HG03571 (cell line): ENCODE data around the gene NPC2.
"Not testable (repeated sequence)": the region's sequence is repeated elsewhere in the genome, so short reads cannot be mapped to it uniquely, and the experiment has no call there.

Experiments
- ATAC-seq: cut with Tn5 transposase; IDR thresholded peaks from one replicate; pipeline ENCODE4 v1.9.1; 2021; ENCODE audit not compliant: unreplicated experiment

Gene NPC2

DNA sequence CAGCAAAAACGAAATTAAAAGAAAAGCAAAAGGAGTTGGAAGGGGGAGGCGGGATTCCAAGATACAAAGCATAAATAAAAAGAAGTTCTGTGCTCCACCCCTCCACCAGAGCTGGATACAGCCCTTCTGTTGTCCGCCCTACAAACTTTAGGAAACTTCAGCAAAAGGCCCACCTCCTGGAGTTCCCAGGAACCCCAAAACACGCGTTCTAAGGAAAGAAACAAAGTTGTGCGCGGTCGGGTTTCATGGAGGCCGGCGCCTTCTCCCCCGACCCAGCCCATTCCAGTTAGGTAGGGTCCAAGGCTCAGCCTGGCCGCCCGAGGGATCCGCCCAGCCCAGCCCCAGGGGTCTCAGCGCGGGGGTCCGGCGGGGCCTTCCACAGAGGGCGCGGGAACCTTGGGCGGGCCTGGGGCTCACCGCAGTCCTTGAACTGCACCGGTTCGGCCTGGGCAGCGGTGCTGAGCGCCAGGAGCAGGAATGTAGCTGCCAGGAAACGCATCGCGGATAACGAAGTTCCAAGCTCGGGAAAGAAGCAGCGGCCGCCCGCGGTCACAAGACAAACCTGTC lies at the start of gene NPC2:
Gene NPC2 (minus strand): TSS at position 530 of the 567 bp plus-strand sequence. CDS start 31 bp downstream, at position 499.
- no peak for ATAC-seq

DNA sequence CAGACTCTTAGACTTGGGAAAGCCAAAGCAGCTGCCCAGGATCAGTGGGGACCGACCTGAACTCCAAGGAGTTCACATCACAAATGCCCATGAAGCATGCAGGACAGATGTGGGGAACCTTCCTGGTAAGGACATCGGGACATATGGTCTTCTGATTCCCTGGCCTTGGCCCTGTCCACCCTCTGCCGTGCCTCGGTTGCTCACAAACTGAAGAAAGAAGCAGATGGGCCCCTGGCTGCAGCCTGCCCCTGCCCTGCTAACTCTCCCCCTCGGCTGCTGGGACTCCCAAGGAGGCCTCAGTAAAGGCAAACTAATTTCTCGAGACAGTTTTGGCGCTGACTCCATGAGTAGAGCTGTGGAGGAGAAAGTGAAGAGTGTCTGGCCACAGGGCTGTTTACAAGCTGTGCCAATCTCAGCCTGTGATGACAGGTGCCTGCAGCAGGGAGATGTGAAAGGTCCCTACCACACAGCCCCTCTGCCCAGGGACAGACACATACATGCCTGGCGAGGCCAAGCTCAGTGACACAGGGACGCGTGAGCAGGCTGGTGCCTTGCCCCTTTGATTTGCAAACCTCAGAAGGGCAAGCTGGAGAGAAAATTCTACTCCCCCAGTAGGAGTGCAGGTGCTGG lies 49.1 kb upstream of the NPC2 start:
- ATAC-seq, result no peak

DNA sequence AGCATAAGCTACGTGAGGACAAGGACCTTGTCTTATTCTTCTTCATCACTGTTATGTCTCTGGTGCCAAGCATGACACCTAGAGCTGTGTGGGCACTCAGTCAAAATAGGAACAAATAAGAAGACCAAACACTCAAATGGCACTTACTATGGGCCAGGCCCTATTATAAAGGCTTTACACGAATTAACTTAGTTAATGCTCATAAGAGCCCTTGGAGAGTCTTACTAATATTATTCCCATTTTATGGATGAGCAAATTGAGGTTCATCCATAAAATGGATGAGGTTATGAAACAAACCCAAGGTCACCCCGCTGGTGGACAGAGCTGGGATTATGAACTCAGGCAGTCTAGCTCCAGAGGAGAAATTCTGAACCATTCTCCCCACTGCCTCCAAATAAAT lies 48.1 kb upstream of the NPC2 start:
- no peak for ATAC-seq

DNA sequence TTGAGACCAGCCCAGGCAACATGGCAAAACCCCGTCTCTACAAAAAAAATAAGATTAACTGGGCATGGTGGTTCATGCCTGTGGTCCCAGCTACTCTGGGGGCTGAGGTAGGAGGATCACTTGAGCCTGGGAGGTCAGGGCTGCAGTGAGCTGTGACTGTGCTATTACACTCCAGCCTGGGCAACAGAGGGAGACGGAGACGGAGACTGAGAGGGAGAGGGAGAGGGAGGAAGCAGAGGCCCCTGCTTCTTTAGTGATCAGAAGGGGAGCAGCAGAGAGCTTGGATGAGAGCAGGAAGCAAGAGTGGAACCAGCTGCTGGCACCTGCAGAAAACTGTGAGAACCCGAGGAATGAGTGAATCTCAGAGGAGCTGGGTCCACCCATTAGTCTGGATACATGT lies 46.4 kb upstream of the NPC2 start:
- ATAC-seq, result no peak

DNA sequence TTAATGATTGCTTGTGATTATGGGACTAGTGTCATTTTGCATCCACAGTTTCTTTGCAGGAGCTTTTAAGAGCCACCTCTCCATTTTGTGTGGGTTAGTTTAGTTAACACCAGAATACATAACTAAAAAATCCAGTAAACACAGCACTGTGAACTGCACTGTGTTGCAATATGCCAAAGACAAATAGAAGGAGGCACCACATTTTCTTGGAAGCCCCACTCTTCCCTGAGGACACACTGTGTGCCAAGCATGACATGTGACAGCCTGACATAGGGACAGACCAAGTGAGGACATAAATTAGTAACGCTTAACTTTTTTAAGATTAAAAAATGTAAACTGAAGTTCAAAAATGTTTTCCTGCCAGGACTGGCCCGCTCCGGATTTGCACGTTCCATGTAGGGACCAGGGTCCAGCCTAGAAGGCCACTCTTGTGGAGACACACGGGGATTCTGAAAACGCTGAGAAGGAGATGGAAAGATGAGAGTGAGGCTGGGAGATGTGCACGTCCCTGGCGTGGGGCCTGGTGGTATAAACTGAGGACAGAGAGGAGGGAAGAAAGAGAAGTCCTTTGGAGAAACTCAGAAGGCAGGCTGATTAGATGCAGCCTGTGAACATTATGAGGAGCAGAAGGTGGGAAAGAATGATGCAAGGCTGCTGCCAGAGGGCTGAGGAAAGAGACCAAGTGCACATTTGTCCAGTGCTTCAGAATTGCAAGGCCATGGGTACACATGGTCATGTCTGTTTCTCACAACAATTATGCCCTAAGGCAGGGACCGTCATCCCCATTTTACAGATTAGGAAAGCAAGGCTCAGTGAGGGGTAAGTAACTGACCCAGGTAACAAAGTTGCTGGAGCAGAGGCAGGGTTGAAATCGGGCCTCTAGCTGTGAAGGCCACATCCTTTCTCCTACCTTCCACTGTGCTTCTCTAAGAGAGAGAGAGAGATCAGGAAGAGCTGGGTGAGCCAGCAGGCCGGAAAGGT lies 45.6 kb upstream of the NPC2 start:
- no peak for ATAC-seq

DNA sequence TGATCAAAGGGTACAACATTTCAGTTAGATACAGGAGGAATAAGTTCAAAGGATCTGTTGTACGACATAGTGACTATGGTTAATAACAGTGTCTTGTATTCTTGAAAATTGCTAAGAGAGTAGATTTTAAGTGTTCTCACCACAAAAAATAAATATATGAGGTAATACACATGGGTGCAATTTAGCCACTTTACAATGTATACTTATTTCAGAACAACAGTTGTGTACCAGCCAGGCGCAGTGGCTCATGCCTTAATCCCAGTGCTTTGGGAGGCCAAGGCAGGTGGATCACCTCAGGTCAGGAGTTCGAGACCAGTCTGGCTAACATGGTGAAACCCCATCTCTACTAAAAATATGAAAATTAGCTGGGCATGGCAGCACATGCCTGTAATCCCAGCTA lies 43.2 kb upstream of the NPC2 start:
- ATAC-seq, result not testable (repeated sequence)

DNA sequence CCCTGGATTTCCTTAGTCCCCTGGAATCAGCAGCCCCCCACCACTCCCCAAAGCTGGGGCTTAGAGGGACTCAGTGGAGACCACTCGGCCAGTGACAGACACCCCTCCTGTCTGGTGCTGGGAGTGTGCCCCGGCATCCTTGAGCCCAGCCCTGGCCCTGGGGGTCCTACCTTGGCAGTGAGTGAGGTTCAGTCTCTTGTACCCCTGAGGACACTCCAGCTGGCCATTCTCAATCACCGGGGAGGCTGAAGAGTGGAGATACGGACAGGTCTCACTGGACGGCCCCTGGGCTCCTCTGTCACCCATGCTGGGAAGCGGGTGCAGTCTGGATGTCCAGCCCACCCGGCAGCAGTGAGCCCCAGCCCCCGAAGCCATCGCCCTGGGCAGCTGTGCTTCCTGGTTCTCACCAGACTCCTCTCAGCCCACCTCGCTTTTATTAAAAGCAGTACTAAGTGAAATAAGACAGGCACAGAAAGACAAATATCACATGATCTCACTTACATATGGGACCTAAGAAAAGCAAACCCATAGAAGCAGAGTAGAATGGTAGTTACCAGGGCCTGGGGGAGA lies 42.7 kb upstream of the NPC2 start:
- ATAC-seq, result no peak

DNA sequence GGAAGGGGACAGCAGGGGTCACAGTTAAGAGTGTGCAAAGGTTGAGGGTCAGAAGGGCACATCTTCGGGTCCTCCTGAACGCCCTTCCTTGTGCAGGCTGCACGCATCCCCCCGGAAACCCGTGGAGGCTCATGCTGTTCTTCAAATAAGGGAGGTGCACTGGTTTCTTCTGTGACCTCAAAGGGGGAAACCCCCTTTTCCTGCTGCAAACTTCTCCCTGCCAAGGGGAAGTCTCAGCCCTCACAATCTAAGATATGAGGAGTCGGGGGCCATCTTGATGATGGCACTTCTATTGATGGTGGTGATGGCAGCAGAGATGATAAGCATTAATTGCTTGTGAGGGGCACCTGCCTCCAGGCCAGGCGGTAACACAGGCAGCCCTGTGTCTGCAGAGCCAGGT lies 40.5 kb upstream of the NPC2 start:
- no peak for ATAC-seq

DNA sequence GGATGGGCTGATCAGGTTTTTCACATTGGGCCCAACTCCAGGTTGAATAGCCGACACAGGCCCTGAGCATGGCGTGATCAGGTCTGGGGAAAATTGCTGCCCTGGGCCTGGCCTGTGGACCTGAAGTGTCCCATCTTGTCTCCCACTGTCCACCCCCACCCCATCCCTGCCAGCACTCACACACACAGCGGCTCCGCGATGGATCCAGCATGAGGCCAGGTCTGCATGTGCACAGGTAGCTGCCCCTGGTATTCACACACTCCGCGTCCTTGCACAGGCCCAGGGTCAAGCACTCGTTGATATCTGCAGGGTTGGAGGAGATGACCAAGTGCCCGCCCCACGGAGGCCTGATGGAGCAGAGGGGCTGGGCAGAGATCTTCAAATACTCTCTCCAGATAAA lies 39.1 kb upstream of the NPC2 start:
- no peak for ATAC-seq

DNA sequence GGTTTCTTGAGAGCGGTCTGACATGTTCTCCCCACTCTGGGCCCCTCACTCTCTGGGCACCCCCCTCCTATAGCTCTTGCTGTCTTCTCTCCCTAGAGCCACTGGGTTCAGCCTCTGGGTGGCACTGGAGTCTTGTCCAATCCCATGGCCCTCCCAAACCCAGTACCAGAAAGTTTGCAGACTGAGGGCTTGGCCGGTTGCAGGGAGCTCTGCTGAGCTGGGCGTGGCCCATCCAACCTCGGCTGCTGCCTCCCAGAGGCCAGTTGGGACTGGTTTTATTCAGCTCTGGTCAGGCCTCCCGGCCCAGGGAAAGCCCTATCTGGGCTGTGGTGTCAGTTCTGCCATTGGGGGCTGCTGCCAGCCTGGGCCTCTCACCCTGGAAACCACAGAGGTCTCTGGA lies 38.4 kb upstream of the NPC2 start:
- no peak for ATAC-seq

DNA sequence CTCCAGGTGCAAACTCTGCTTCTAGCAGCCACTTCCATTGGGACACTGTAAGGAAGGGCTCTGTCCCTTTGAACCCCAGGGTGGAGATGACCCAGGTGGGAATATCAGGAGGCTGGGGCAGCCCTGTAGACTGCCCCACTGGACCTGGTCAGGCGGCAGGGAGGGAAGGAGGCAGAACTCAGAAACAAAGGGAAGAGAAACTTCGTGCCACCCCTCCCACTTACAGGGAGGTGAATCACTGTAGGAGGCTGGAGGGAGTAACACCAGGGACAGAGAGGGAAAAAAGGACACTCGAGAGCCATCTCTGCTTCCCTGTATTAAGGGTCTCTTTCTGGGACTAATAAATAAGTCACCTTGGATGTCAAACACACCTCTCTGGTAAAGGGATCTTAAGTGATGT lies 37.9 kb upstream of the NPC2 start:
- no peak for ATAC-seq

DNA sequence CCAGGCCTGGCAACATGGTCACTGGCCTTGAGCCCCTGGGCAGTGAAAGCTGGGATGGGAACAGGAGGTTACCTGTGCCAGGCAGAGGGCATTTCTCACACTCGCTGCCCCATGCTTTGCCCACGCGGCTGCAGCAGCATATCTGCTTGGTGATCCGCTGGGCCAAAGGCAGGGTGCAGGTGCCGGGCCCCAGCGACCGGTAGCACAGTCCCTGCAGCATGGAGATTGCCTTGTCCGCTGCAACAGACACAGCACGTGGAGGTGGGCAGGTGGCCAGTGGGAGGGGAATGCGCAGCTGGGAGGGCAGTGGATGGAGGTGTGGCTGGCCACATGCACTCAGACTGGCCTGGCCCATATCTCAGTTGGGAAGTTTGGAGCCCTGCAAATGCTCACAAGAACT lies 35.8 kb upstream of the NPC2 start:
- ATAC-seq, result no peak

DNA sequence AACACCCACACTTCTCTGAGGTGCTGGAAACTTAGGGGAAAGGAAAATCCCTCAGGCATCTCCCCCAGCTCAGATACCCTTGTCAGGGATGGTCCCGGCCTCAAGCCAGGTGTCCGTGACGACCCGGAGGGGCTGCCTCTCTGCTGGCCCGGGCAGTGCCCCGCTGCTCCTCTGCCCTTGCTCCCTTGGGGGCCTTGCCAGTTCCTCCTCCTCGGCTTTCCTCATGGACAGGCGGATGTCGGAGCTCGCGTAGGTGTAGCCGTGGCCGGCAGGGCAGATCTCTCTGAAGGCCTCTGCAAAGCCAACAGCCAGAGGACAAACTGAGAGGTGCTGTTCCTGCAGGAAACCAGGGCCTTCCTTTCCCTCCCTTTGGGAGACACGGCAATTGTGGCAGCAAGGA lies 35.3 kb upstream of the NPC2 start:
- no peak for ATAC-seq

DNA sequence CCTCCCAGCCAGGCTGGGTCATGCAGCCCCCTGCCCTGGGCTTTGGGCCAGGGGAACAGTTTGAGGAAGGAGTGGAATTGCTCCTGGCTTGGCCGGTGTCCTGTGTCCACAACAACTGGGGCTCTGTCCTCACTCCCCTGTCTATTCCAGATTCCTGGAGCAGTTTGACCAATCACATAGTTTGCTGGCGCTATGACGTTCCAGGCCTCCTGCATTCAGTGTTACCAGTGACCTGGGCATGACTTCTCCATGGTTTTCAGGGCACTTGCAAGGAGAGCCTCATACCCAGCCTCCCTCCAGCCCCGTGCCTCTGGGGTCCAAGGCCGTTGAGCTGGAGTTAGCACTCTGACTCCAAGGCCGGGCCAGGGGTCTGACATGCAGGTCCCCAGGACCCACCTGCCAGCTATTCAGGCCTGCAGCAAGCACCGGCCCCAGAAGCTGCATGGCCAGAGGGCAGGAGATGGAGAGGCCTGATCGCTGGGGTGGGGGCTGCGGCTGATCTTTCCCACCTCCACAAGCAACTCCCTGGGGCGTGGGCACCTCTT lies 34.7 kb upstream of the NPC2 start:
- ATAC-seq, result no peak

DNA sequence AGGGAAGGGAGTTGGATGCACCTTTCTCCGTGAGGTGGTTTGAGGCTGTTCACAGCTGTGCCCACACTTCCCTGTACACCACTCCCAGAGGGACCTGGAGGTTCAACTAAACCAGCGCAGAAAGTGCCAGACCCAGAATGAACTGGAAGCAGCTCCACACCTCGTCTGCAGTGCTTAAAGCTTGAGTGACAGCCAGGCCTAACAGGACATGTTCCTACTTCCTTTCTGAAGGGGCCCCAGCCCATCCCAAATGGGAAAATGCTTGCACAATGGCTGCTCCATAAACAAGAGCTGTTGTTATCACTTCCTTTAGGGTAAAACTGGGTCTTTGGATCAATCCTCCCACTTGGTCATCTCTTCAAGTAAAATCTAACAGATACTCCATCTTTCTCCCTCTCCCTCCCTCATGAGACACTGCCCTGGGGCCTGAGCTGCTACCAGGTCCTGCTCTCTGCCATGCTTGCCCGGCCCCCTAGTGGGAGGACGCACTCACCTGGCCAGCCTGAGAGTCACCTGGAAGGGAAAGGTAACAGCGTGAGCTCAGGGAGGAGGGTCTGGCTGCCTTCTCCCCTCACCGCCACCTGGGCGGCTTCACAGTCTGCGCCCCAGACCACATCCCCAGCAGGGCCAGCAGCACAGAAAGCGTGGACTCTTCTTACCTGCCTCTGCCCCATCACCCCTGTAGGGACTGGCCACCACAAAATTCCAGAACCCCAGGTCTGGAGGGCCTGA lies 33.9 kb upstream of the NPC2 start:
- no peak for ATAC-seq

DNA sequence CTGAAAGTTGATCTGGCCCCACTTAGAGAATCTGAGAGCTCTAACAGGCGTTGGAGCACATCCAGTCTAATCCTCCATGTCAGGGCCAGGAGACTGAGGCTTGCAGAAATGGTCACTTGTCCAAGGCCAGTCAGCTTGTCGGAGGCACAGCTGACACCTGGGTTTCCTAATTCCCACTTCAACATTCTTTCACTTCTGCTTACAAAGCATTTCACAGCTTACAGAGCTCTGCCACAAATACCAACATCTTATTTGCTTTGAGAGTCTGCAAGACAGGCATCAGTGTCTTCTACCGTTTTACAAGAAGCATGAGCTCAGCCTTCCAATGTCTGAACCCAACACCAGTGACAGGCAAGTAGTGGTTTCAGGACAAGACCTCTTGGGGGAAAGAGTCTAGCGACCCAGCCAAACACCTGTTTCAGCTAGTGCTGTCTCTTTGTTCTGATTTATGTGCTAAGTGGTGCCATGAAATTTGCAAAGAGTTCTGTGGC lies 32.3 kb upstream of the NPC2 start:
- no peak for ATAC-seq

DNA sequence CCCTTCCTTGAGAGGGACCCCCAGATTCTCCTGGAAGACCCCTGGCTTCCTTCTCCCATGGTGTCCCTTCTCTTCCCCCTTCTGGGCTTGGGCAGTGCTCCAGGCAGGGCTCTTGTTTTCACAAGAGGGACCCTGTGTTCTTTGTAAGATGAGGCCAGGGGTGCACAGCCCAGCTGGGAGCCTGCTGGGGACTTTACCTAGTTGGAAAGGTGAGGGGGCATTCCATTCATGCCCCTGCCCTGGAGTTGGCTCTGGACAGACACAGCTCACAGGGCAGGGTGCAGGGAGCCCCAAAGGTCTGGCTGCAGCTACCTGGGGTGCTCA lies 31.7 kb upstream of the NPC2 start:
- no peak for ATAC-seq

DNA sequence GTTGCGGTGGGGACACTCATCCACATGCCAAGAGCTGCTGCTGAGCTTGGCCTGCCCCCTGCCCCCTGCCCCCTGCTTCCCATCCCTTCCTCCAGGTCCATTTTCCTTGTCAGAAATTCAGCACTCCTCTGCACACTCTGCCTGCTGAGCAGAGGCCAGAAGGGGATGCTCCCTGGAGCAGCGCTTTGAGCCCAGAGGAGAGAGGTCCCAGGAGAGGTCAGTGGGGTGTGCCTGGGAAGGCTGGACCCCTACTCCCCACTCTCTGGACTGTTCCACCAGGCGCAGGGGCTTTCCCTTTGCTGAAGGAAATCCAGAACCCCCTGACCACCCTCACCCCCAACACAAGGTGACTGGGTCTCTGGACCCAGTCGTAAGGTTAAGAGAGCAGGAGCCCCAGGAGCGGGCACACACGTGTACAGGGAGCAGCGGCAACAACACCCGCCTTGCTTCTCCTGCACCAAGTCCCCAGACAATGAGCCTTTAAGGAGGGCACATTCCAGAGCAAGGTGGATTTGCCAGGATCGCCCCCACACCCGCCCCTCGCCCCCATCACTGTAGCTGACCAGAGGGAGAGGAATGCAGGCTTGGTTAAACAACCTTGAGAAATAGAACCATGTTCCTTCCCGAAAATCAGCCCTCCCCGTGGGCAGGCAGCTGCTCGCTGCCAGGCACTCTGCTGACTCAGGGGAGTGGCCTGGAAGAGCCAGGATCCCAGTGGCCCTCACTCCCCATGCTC lies 31.1 kb upstream of the NPC2 start:
- no peak for ATAC-seq

DNA sequence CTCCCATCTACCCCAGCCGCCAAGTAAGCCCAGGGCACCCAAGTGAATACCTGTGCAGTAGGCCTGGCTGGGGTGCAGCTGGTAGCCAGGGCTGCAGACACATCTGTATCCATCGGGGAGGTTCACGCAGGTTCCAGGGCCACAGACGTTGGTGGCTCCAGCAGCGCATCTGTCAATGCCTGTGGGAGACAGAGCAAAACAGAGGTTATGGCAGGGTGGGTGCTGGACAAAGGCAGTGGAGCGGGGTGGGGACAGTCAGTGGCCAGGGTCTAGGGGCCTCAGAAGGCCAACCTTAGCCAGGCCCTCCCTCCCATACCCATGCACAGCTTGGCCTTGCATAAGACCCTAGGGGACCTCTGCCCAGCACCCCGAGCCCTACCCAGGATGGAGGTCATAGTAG lies 29.6 kb upstream of the NPC2 start:
- ATAC-seq, result no peak

DNA sequence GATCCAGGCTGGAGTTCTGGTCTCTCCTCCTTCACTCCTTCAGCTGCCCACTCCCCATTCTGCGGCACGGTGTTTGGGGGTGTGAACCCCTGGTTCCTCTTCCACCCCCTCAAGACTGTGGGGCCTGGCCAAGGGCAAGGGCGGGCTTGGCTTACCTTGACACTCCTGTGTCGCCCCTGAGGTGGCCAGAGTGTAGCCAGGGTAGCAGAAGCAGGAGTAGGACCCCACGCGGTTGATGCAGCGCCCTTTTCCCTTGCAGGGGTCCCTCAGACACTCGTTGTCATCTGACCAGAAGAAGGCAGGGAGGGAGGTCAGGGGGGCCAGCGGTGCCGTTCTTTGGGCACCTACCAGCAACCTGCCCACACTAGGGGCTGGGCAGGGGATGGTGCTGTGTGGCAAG lies 28.7 kb upstream of the NPC2 start:
- ATAC-seq, result no peak
